ENCODE measurements around the gene DGKD.

The DGKD gene

DNA sequence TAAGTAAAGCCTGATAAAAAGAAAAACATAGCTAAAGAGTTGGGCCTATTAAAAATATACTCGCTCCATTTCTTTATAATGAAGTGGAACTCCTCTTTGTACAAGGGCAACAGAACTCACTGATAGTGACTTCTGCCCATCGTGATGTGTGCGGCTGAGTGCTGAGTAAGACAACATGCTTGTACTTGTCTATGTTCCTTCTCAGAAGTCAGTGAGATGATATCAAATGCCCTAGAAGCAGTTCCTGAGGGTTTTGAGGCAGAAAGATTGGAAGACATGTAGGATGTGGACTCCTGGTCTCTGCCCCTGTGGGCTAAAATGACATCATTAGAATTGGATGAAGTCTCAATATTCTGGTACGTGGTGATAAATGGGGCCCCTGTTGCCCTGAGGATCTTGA, 138.5 kb downstream of the DGKD start:
- TF ChIP-seq EZH2phosphoT487 (conservative IDR thresholded peaks at IDR 0.05; ENCODE audit: low read length), result no peak
- TF ChIP-seq CTCF (IDR thresholded peaks at IDR 0.05; ENCODE audit: insufficient read depth, low read length, poor library complexity, severe bottlenecking), result no peak
- no peak overlapping the region for H3K27ac ChIP-seq (ENCODE audit: low read depth, low read length)

DNA sequence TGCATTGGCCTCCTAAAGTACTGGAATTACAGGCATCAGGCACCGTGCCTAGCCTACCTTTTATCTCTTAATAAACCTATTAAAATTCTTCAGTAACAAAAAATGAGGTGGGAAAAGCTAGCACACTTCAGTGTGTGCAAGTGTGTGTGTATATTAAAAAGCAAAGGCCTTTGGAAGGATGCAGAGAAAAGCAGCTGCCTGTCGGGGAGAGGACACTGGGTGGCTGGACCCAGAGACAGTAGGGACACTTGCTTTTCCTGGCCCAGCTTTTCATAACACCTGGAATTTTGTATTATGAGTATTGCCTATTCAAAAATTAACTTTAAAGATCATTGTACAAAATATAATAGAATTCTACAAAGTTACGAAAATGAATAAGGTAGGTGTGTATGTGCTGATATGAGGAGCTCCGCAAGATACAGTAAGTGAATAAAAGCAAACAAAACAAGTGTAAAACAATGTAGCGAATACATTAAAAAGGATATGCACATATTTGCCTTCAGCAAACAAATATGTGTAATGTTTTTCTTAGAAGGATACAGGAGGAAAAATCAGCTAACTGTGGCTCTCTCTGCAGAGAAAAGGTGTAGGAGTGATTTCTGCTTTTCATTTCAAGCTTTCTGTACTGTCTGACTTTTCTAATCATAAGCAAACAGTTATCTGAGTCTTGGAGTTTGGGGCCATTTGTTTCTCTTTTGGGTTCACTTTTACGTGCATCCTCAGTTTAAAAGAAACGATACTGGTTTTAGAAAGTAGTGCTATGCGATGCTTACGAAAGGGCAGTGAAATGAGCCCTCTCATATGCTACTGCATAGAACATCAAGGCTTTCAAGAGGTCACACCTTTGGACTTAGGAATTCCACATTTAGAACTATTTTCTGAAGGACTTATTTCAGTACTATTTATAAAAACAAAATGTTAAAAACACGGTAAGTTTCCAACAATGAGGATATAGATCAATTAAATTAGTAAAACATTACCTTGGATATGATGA, 141.5 kb downstream of the DGKD start:
- Histone ChIP-seq H3F3A (ENCODE audit: insufficient read depth) (no peaks in the 10 kb centered on the region), H3K27me3 (ENCODE audit: low read length) (no peaks in the 10 kb centered on the region), H3K9me3 (ENCODE audit: insufficient read depth, low read length) (no peaks in the 10 kb centered on the region), H3K9ac (ENCODE audit: low read length) (no peak overlapping the region), H4K20me1 (ENCODE audit: low read depth, low read length) (no peaks in the 10 kb centered on the region), H2AFZ (ENCODE audit: low read depth, low read length, severe bottlenecking) (no peak overlapping the region), H3K4me3 (ENCODE audit: insufficient read depth, low read length, poor library complexity, severe bottlenecking) (no peak overlapping the region), H3K4me2 (ENCODE audit: low read depth, low read length, poor library complexity, severe bottlenecking) (no peak overlapping the region), H3K27ac (ENCODE audit: low read depth, low read length) (no peak overlapping the region), H3K36me3 (ENCODE audit: low read length) (no peaks in the 10 kb centered on the region), H3K9me2 (replicated peaks; ENCODE audit: insufficient read depth, low read length) (no peaks in the 10 kb centered on the region), H3K79me2 (ENCODE audit: insufficient read depth, low read length) (no peaks in the 10 kb centered on the region)
- TF ChIP-seq EZH2phosphoT487 (conservative IDR thresholded peaks at IDR 0.05; ENCODE audit: low read length) (no peak), CTCF (IDR thresholded peaks at IDR 0.05; ENCODE audit: insufficient read depth, low read length, poor library complexity, severe bottlenecking) (no peak)

More for the DNA sequence above, 138.5 kb downstream of the DGKD start:
- Histone ChIP-seq H3K79me2 (ENCODE audit: insufficient read depth, low read length) (no peaks in the 10 kb centered on the region), H3K4me2 (ENCODE audit: low read depth, low read length, poor library complexity, severe bottlenecking) (no peak overlapping the region), H3K9me3 (ENCODE audit: insufficient read depth, low read length) (no peaks in the 10 kb centered on the region), H3K36me3 (ENCODE audit: low read length) (no peaks in the 10 kb centered on the region), H3K27me3 (ENCODE audit: low read length) (no peaks in the 10 kb centered on the region), H3K9ac (ENCODE audit: low read length) (no peak overlapping the region), H4K20me1 (ENCODE audit: low read depth, low read length) (no peaks in the 10 kb centered on the region), H3F3A (ENCODE audit: insufficient read depth) (no peaks in the 10 kb centered on the region), H3K9me2 (replicated peaks; ENCODE audit: insufficient read depth, low read length) (no peaks in the 10 kb centered on the region), H3K4me3 (ENCODE audit: insufficient read depth, low read length, poor library complexity, severe bottlenecking) (no peak overlapping the region), H2AFZ (ENCODE audit: low read depth, low read length, severe bottlenecking) (no peak overlapping the region)

- H3K9me2 ChIP-seq (replicated peaks; ENCODE audit: insufficient read depth, low read length), result no peaks in the 10 kb centered on the region
- no peaks in the 10 kb centered on the region for H3K36me3 ChIP-seq (ENCODE audit: low read length)
- no peaks in the 10 kb centered on the region for H3K27me3 ChIP-seq (ENCODE audit: low read length)
- H3K4me3 ChIP-seq (ENCODE audit: insufficient read depth, low read length, poor library complexity, severe bottlenecking), result no peak overlapping the region
- H3F3A ChIP-seq (ENCODE audit: insufficient read depth), result no peaks in the 10 kb centered on the region
- H4K20me1 ChIP-seq (ENCODE audit: low read depth, low read length), result no peaks in the 10 kb centered on the region
- no peaks in the 10 kb centered on the region for H3K79me2 ChIP-seq (ENCODE audit: insufficient read depth, low read length)
- TF ChIP-seq EZH2phosphoT487 (conservative IDR thresholded peaks at IDR 0.05; ENCODE audit: low read length) (no peak), CTCF (IDR thresholded peaks at IDR 0.05; ENCODE audit: insufficient read depth, low read length, poor library complexity, severe bottlenecking) (no peak)
- no peaks in the 10 kb centered on the region for H3K9me3 ChIP-seq (ENCODE audit: insufficient read depth, low read length)
- no peak overlapping the region for H3K4me2 ChIP-seq (ENCODE audit: low read depth, low read length, poor library complexity, severe bottlenecking)
- H3K9ac ChIP-seq (ENCODE audit: low read length), result no peak overlapping the region
- H2AFZ ChIP-seq (ENCODE audit: low read depth, low read length, severe bottlenecking), result no peak overlapping the region
- no peak overlapping the region for H3K27ac ChIP-seq (ENCODE audit: low read depth, low read length)
Observed at GRCh38 chr2:233497692-233498091, 143.4 kb downstream of the DGKD start.
